Neural cell (in vitro differentiated cells): ENCODE data around the gene S100P. TPM values are rescaled to one million over a fixed set of nuclear protein-coding genes. Genes with fewer than 3 reads are reported as not detected.

Source experiments
- H2AFZ ChIP-seq: fragments of 200-600, 300-800 bp; sonication (generic), shearing (Covaris generic); 2 replicates; pipeline ENCODE4 v1.6.0; 2014; ENCODE audit warnings: low read depth, mild to moderate bottlenecking, antibody characterized with exemption, low read length, moderate library complexity
- H3F3A ChIP-seq: fragments of 200-600 bp; shearing (Covaris generic); 2 replicates; pipeline ENCODE4 v1.6.1; 2016; ENCODE audit warnings: mild to moderate bottlenecking, moderate library complexity, mixed read lengths, antibody characterized with exemption, low read length; ENCODE audit not compliant: insufficient read depth, poor library complexity, severe bottlenecking
- H3K27ac ChIP-seq: fragments of 200-600, 300-800 bp; sonication (generic), shearing (Covaris generic); 2 replicates; pipeline ENCODE4 v1.5.1; 2014; ENCODE audit warnings: mild to moderate bottlenecking, low read length, moderate library complexity
- H3K27me3 ChIP-seq: fragments of 300-800, 200-600 bp; sonication (generic), shearing (Covaris generic); 2 replicates; pipeline ENCODE4 v1.6.0; 2014; ENCODE audit warnings: mild to moderate bottlenecking, low read depth, low read length, moderate library complexity; ENCODE audit not compliant: insufficient read depth
- H3K36me3 ChIP-seq: fragments of 300-800, 200-600 bp; sonication (generic), shearing (Covaris generic); 2 replicates; pipeline ENCODE4 v1.5.1; 2014; ENCODE audit warnings: mild to moderate bottlenecking, antibody characterized with exemption, low read length, moderate library complexity; ENCODE audit not compliant: insufficient read depth
- H3K4me2 ChIP-seq: fragments of 300-800, 200-600 bp; sonication (generic), shearing (Covaris generic); 2 replicates; pipeline ENCODE4 v1.6.0; 2014; ENCODE audit warnings: mild to moderate bottlenecking, low read length
- H3K4me3 ChIP-seq: fragments of 300-800, 200-600 bp; sonication (generic), shearing (Covaris generic); 2 replicates; pipeline ENCODE4 v1.5.1; 2014; ENCODE audit warnings: mild to moderate bottlenecking, low read length, moderate library complexity
- H3K79me2 ChIP-seq: fragments of 200-600 bp; shearing (Covaris generic); replicated peaks from 2 replicates; pipeline ENCODE4 v1.6.0; 2014; ENCODE audit warnings: mild to moderate bottlenecking, low read length, moderate library complexity; ENCODE audit not compliant: insufficient read depth
- H3K9ac ChIP-seq: fragments of 300-800, 200-600 bp; sonication (generic), shearing (Covaris generic); 2 replicates; pipeline ENCODE4 v1.6.1; 2016; ENCODE audit warnings: mild to moderate bottlenecking, low read length, mixed read lengths
- H3K9me2 ChIP-seq: fragments of 200-600 bp; shearing (Covaris generic); 2 replicates; pipeline ENCODE4 v1.6.1; 2016; ENCODE audit warnings: mild to moderate bottlenecking, low read length, mixed read lengths; ENCODE audit not compliant: insufficient read depth
- H3K9me3 ChIP-seq: fragments of 200-600, 300-800 bp; sonication (generic), shearing (Covaris generic); 2 replicates; pipeline ENCODE4 v1.6.1; 2016; ENCODE audit warnings: mild to moderate bottlenecking, mixed run types, low read length, moderate library complexity, mixed read lengths
- H4K20me1 ChIP-seq: fragments of 200-600 bp; shearing (Covaris generic); 2 replicates; pipeline ENCODE4 v1.6.1; 2016; ENCODE audit warnings: mild to moderate bottlenecking, mixed run types; ENCODE audit not compliant: insufficient read depth
- EP300 ChIP-seq: fragments of 450-650 bp; conservative IDR thresholded peaks from 2 replicates; pipeline ENCODE4 v1.6.1; 2014; ENCODE audit warnings: antibody characterized with exemption, mild to moderate bottlenecking, moderate library complexity; ENCODE audit not compliant: poor library complexity, severe bottlenecking
- EZH2 ChIP-seq: fragments of 200-600, 300-800 bp; shearing (Covaris generic), sonication (generic); IDR thresholded peaks from 2 replicates; pipeline ENCODE4 v1.6.1; 2014; ENCODE audit warnings: antibody characterized with exemption, low read length, borderline replicate concordance, mild to moderate bottlenecking; ENCODE audit not compliant: insufficient read depth, poor library complexity, severe bottlenecking
- MXI1 ChIP-seq: fragments of 450-650 bp; conservative IDR thresholded peaks from 2 replicates; pipeline ENCODE4 v1.6.1; 2014; ENCODE audit warnings: antibody characterized with exemption, mild to moderate bottlenecking; ENCODE audit not compliant: poor library complexity, severe bottlenecking
- POLR2AphosphoS5 ChIP-seq: IDR thresholded peaks from 2 replicates; pipeline ENCODE4 v1.6.1; 2012
- RAD21 ChIP-seq: fragments of 450-650 bp; conservative IDR thresholded peaks from 2 replicates; pipeline ENCODE4 v1.6.1; 2014; ENCODE audit warnings: antibody characterized with exemption, mild to moderate bottlenecking, moderate library complexity
- SMC3 ChIP-seq: fragments of 450-650 bp; conservative IDR thresholded peaks from 2 replicates; pipeline ENCODE4 v1.6.1; 2014; ENCODE audit warnings: antibody characterized with exemption, mild to moderate bottlenecking, moderate library complexity; ENCODE audit not compliant: poor library complexity
- TAF1 ChIP-seq: IDR thresholded peaks from 2 replicates; pipeline ENCODE4 v1.6.1; 2012; ENCODE audit warnings: low read depth
- polyA plus RNA-seq: library from polyadenylated mRNA; depleted of rRNA; stranded (reverse); fragments of >200 nt; gene quantifications from 2 replicates; pipeline ENCODE4 v1.2.3, GENCODE V29; 2014
- TF ChIP-seq, protein P1 (sequence below): IDR thresholded peaks from 2 replicates; pipeline ENCODE4 v1.6.1; 2012; ENCODE audit warnings: borderline replicate concordance
- TF ChIP-seq, protein P2 (sequence below): fragments of 450-650 bp; IDR thresholded peaks from 2 replicates; pipeline ENCODE4 v1.5.1; 2014; ENCODE audit warnings: antibody characterized with exemption, mild to moderate bottlenecking, moderate library complexity; ENCODE audit not compliant: poor library complexity, severe bottlenecking

Gene S100P
- polyA plus RNA-seq, 1 donor from 2014 or later: not detected

DNA sequence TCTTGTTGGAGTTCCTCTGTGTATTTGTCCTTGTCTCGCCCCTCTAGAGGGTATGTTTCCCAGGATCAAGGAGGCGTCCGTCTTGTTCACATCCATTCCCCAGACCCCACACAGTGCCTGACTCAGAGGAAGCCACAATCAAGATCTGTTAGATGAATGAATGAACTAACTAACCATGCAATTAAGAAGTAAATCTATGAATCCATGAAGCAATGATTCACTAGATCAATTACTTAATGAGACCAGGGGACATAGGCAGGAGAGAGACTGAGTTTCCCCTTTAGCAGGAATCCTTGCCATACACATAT, 34.2 kb downstream of the S100P start:
- H3K9ac ChIP-seq: no peak overlapping the region
- no peaks in the 10 kb centered on the region for H3K79me2 ChIP-seq
- H3K36me3 ChIP-seq: no peaks in the 10 kb centered on the region
- H3F3A ChIP-seq: no peaks in the 10 kb centered on the region
- no peak for TF ChIP-seq SMC3
- no peak for TF ChIP-seq EZH2
- TF ChIP-seq MXI1: no peak
- TF ChIP-seq RAD21: no peak
- TF ChIP-seq, protein P1, sequence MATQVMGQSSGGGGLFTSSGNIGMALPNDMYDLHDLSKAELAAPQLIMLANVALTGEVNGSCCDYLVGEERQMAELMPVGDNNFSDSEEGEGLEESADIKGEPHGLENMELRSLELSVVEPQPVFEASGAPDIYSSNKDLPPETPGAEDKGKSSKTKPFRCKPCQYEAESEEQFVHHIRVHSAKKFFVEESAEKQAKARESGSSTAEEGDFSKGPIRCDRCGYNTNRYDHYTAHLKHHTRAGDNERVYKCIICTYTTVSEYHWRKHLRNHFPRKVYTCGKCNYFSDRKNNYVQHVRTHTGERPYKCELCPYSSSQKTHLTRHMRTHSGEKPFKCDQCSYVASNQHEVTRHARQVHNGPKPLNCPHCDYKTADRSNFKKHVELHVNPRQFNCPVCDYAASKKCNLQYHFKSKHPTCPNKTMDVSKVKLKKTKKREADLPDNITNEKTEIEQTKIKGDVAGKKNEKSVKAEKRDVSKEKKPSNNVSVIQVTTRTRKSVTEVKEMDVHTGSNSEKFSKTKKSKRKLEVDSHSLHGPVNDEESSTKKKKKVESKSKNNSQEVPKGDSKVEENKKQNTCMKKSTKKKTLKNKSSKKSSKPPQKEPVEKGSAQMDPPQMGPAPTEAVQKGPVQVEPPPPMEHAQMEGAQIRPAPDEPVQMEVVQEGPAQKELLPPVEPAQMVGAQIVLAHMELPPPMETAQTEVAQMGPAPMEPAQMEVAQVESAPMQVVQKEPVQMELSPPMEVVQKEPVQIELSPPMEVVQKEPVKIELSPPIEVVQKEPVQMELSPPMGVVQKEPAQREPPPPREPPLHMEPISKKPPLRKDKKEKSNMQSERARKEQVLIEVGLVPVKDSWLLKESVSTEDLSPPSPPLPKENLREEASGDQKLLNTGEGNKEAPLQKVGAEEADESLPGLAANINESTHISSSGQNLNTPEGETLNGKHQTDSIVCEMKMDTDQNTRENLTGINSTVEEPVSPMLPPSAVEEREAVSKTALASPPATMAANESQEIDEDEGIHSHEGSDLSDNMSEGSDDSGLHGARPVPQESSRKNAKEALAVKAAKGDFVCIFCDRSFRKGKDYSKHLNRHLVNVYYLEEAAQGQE: no peak
- TF ChIP-seq, protein P2, sequence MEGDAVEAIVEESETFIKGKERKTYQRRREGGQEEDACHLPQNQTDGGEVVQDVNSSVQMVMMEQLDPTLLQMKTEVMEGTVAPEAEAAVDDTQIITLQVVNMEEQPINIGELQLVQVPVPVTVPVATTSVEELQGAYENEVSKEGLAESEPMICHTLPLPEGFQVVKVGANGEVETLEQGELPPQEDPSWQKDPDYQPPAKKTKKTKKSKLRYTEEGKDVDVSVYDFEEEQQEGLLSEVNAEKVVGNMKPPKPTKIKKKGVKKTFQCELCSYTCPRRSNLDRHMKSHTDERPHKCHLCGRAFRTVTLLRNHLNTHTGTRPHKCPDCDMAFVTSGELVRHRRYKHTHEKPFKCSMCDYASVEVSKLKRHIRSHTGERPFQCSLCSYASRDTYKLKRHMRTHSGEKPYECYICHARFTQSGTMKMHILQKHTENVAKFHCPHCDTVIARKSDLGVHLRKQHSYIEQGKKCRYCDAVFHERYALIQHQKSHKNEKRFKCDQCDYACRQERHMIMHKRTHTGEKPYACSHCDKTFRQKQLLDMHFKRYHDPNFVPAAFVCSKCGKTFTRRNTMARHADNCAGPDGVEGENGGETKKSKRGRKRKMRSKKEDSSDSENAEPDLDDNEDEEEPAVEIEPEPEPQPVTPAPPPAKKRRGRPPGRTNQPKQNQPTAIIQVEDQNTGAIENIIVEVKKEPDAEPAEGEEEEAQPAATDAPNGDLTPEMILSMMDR: no peak
- TF ChIP-seq EP300: no peak
- no peak for TF ChIP-seq TAF1
- H3K27ac ChIP-seq: no peak overlapping the region
- H2AFZ ChIP-seq: no peak overlapping the region
- no peak overlapping the region for H3K4me3 ChIP-seq
- no peaks in the 10 kb centered on the region for H3K27me3 ChIP-seq
- no peaks in the 10 kb centered on the region for H4K20me1 ChIP-seq
- no peaks in the 10 kb centered on the region for H3K9me3 ChIP-seq
- H3K9me2 ChIP-seq: no peaks in the 10 kb centered on the region
- H3K4me2 ChIP-seq: no peak overlapping the region

DNA sequence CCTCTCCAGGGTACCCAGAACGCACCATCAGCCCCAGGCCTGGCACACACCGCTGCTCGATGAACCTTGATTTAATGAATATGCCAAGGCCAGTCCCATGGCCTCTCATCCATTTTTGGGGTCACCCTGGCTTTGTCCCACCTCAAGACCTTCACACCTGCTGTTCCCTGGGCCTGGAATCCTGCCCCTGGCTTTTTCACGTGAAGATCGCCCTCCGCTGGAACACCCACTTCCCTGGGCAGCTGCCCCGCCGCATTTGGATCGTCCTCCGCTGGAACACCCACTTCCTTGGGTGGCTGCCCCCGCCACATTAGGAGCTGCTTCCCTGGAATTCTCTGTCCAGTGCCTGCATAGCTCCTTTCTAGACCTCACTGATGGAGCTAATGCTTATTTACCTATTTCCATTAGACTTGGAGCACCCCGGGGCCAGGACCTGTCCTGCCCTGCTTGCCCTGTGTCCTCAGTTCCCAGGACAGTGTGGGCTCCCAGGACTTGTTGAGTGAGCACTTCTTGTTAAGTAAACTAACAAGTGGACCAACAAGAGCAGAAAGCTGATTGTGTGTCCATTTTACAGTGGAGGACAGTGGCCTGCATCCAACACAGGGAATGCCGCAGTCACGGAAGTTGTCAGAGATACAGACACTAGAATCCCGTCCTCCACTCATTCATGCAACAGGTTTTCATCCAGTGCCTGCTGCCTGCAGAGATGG, 34.8 kb downstream of the S100P start:
- Histone ChIP-seq H3K27ac (no peak overlapping the region), H3K9me2 (no peaks in the 10 kb centered on the region), H3K36me3 (no peaks in the 10 kb centered on the region), H3K79me2 (no peaks in the 10 kb centered on the region), H3K4me2 (no peak overlapping the region), H3K9me3 (no peaks in the 10 kb centered on the region), H3K9ac (no peak overlapping the region), H3K27me3 (no peaks in the 10 kb centered on the region), H3K4me3 (no peak overlapping the region), H3F3A (no peaks in the 10 kb centered on the region), H2AFZ (no peak overlapping the region), H4K20me1 (no peaks in the 10 kb centered on the region)
- TF ChIP-seq SMC3 (no peak), RAD21 (no peak), TAF1 (no peak), POLR2AphosphoS5 (no peak), EP300 (no peak), EZH2 (no peak)
- TF ChIP-seq, protein P1: no peak
- TF ChIP-seq, protein P2: no peak
